Neural crest cell (in vitro differentiated cells): ENCODE results near the gene SMTNL1. TPM values are rescaled to one million over a fixed set of nuclear protein-coding genes. Genes with fewer than 3 reads are reported as not detected.

Experiments
- DNase-seq: peaks from one replicate; pipeline ENCODE4 v3.0.0; 2021; ENCODE audit warnings: low read depth, mixed read lengths, low spot score
- H3K27ac Mint-ChIP-seq: one replicate; pipeline ENCODE4 v1.8.0; 2021; ENCODE audit warnings: mild to moderate bottlenecking, mixed read lengths; ENCODE audit not compliant: unreplicated experiment
- H3K27me3 Mint-ChIP-seq: 2 replicates; pipeline ENCODE4 v1.8.0; 2021; ENCODE audit warnings: low read depth, mild to moderate bottlenecking, mixed read lengths
- H3K36me3 Mint-ChIP-seq: 2 replicates; pipeline ENCODE4 v1.8.0; 2021; ENCODE audit warnings: low read depth, mild to moderate bottlenecking, mixed read lengths
- H3K4me1 Mint-ChIP-seq: 2 replicates; pipeline ENCODE4 v1.8.0; 2021; ENCODE audit warnings: mixed read lengths
- H3K4me3 Mint-ChIP-seq: one replicate; pipeline ENCODE4 v1.8.0; 2021; ENCODE audit warnings: mild to moderate bottlenecking, mixed read lengths
- H3K9me3 Mint-ChIP-seq: 2 replicates; pipeline ENCODE4 v1.8.0; 2021; ENCODE audit warnings: mixed read lengths
- total RNA-seq: library from RNA; stranded (reverse); gene quantifications from 2 replicates; pipeline ENCODE4 v1.2.1, GENCODE V29; 2021
- TF ChIP-seq, protein P1 (sequence below): fragments of 200-600 bp; sonication (generic); conservative IDR thresholded peaks from 2 replicates; pipeline ENCODE4 v1.5.0; 2021; ENCODE audit warnings: antibody characterized with exemption, mild to moderate bottlenecking

The SMTNL1 gene
- total RNA-seq, 1 donor from 2014 or later, result not detected

- Mint-ChIP-seq H3K27ac (no peak overlapping the region), H3K36me3 (no peaks in the 10 kb centered on the region), H3K27me3 (peaks cover 5% of the 10 kb centered on the region), H3K4me1 (peaks cover 11% of the 10 kb centered on the region), H3K4me3 (no peak overlapping the region), H3K9me3 (no peaks in the 10 kb centered on the region)
- no peak for DNase-seq
- TF ChIP-seq, protein P1, sequence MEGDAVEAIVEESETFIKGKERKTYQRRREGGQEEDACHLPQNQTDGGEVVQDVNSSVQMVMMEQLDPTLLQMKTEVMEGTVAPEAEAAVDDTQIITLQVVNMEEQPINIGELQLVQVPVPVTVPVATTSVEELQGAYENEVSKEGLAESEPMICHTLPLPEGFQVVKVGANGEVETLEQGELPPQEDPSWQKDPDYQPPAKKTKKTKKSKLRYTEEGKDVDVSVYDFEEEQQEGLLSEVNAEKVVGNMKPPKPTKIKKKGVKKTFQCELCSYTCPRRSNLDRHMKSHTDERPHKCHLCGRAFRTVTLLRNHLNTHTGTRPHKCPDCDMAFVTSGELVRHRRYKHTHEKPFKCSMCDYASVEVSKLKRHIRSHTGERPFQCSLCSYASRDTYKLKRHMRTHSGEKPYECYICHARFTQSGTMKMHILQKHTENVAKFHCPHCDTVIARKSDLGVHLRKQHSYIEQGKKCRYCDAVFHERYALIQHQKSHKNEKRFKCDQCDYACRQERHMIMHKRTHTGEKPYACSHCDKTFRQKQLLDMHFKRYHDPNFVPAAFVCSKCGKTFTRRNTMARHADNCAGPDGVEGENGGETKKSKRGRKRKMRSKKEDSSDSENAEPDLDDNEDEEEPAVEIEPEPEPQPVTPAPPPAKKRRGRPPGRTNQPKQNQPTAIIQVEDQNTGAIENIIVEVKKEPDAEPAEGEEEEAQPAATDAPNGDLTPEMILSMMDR, result no peak
Measured at GRCh38 chr11:57502376-57502775, 35.0 kb upstream of the SMTNL1 start.

- Mint-ChIP-seq H3K27ac (no peak overlapping the region), H3K27me3 (peaks cover 5% of the 10 kb centered on the region), H3K9me3 (no peaks in the 10 kb centered on the region), H3K4me3 (no peak overlapping the region), H3K4me1 (peaks cover 11% of the 10 kb centered on the region), H3K36me3 (no peaks in the 10 kb centered on the region)
- TF ChIP-seq, protein P1, result no peak
- no peak for DNase-seq
Measured at GRCh38 chr11:57502870-57503269, 34.5 kb upstream of the SMTNL1 start.

DNA sequence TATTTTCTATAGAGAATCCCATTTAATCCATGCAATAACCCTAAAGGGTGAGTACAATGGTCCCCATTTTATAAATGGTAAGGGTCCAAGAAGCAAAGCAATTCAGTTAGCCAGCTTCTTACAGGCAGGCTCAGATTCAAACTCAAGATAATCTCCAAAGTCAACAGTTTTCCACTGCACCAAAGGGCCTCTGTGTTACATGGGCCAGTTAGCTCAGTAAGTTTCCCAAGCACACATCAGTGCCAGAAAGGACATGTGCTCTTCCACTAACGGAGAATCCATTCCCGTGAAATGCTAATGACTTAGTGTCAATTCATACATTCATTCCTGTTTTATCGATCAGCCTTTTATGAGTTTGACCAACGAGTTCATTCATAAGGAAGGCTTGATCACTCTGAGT, 32.9 kb upstream of the SMTNL1 start:
- TF ChIP-seq, protein P1, result no peak
- DNase-seq, result no peak
- H3K4me3 Mint-ChIP-seq, result no peak overlapping the region
- H3K27ac Mint-ChIP-seq, result no peak overlapping the region
- H3K9me3 Mint-ChIP-seq, result no peaks in the 10 kb centered on the region
- peaks cover 11% of the 10 kb centered on the region for H3K4me1 Mint-ChIP-seq
- H3K36me3 Mint-ChIP-seq, result no peaks in the 10 kb centered on the region
- H3K27me3 Mint-ChIP-seq, result no peaks in the 10 kb centered on the region

DNA sequence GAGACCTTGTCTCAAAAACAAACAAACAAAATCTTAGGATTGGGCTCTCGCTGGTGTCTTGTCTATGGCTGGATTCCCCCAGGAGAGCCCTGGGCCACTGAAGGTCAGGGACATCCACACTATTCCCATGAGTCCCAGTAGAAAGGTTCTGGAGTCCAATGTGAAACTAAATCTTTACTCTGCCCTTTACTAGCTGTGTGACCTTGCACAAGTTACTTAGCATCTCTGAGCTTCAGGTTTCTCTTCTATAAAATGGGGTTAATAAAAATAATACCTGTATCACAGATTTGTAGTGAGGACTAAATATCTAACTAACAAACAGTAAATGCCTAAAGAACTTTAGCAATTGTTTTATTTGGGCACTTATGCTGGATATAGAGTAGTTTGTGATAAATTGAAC, 30.9 kb upstream of the SMTNL1 start:
- H3K27me3 Mint-ChIP-seq, result peaks cover under 1% of the 10 kb centered on the region
- TF ChIP-seq, protein P1, result no peak

DNA sequence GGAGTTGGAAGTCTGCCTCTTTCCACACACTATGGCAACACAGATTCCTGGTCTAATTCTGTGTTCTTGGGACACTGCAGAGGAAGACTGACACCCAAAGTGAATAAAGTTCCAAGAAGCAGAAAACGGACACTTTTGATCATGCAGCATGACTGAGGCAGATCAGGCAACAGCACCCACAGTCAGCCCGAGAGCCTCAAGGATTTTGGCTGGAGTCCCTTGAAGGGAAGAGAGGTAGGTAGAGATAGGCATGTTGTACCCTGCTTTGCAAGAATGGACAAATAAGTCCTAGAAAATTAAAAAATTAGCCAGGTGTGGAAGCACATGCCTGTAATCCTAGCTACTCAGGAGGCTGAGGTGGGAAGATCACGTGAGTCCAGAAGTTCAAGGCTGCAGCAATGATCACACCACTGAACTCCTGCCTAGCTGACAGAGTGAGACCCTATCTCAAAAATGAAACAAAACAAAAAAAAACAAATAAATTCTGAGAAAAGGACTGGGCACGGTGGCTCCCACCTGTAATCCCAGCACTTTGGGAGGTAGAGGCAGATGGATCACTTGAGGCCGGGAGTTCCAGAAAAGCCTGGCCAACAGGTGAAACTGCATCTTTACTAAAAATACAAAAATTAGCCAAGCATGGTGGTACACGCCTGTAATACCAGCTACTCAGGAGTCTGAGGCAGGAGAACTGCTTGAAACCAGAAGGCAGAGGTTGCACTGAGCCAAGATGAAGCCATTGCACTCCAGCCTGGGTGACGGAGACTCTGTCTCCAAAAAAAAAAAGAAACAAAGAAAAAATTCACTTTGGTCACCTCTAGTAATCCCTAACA, 28.8 kb upstream of the SMTNL1 start:
- TF ChIP-seq, protein P1, result no peak
- peaks cover 21% of the 10 kb centered on the region for H3K27me3 Mint-ChIP-seq
- no peaks in the 10 kb centered on the region for H3K4me1 Mint-ChIP-seq
- H3K36me3 Mint-ChIP-seq, result no peaks in the 10 kb centered on the region
- no peaks in the 10 kb centered on the region for H3K9me3 Mint-ChIP-seq
- no peak overlapping the region for H3K4me3 Mint-ChIP-seq
- no peak overlapping the region for H3K27ac Mint-ChIP-seq
- no peak for DNase-seq

More for the DNA sequence above, 30.9 kb upstream of the SMTNL1 start:
- Mint-ChIP-seq H3K27ac (no peak overlapping the region), H3K9me3 (no peaks in the 10 kb centered on the region), H3K36me3 (no peaks in the 10 kb centered on the region), H3K4me1 (no peaks in the 10 kb centered on the region), H3K4me3 (no peak overlapping the region)
- DNase-seq, result no peak
